Liver (tissue), 9 donors: ENCODE measurements around the gene ABCA13. TPM values are rescaled to one million over a fixed set of nuclear protein-coding genes. Genes with fewer than 3 reads are reported as not detected.

Experiments
- DNase-seq: peaks from one replicate; pipeline ENCODE4 v3.0.0-alpha.2; 2017; ENCODE audit warnings: low spot score
- H3K27ac ChIP-seq, 2 donors: one replicate each; pipeline ENCODE4 v1.7.0; 2013; ENCODE audit warnings: inconsistent platforms in 2 of 2, low read length in 2 of 2, control low read depth in 1 of 2, low read depth in 1 of 2, mild to moderate bottlenecking in 1 of 2
- H3K27me3 ChIP-seq, 4 donors: one replicate each; pipeline versions ENCODE4 v1.6.1 to v1.7.0; 2013; ENCODE audit warnings: low read length in 3 of 4, inconsistent platforms in 1 of 4, mild to moderate bottlenecking in 1 of 4, moderate library complexity in 1 of 4; ENCODE audit not compliant: control insufficient read depth in 4 of 4, insufficient read depth in 4 of 4
- H3K36me3 ChIP-seq, 4 donors: one replicate each; pipeline versions ENCODE4 v1.6.1 to v1.7.0; 2013; ENCODE audit warnings: low read length in 3 of 4, mild to moderate bottlenecking in 3 of 4, low read depth in 1 of 4, moderate library complexity in 1 of 4; ENCODE audit not compliant: control insufficient read depth in 4 of 4, insufficient read depth in 3 of 4
- H3K4me1 ChIP-seq, 4 donors: one replicate each; pipeline versions ENCODE4 v1.6.1 to v1.7.0; 2013; ENCODE audit warnings: low read length in 3 of 4, mild to moderate bottlenecking in 3 of 4, moderate library complexity in 1 of 4; ENCODE audit not compliant: control insufficient read depth in 4 of 4, insufficient read depth in 4 of 4
- H3K4me3 ChIP-seq, 3 donors: one replicate each; pipeline versions ENCODE4 v1.6.1 to v1.7.0; 2013; ENCODE audit warnings: low read length in 3 of 3, control low read depth in 1 of 3, low read depth in 1 of 3, mild to moderate bottlenecking in 1 of 3
- H3K9ac ChIP-seq, 2 donors: one replicate each; pipeline ENCODE4 v1.7.0; 2013; ENCODE audit warnings: low read length in 2 of 2, mild to moderate bottlenecking in 2 of 2, moderate library complexity in 2 of 2, control low read depth in 1 of 2, low read depth in 1 of 2
- H3K9me3 ChIP-seq, 4 donors: one replicate each; pipeline versions ENCODE4 v1.6.1 to v1.7.0; 2013; ENCODE audit warnings: low read length in 3 of 4; ENCODE audit not compliant: control insufficient read depth in 4 of 4
- ATF3 ChIP-seq: IDR thresholded peaks from 2 replicates; pipeline ENCODE4 v1.6.1; 2016; ENCODE audit warnings: antibody characterized with exemption
- CTCF ChIP-seq: fragments of 150-350 bp; IDR thresholded peaks from 2 replicates; pipeline ENCODE4 v1.5.1; 2017; ENCODE audit warnings: improper control_type of control experiment, low read depth, low read length; ENCODE audit not compliant: missing input control
- GABPA ChIP-seq, 2 donors: IDR thresholded peaks in 1 of 2; conservative IDR thresholded peaks in 1 of 2; 2 replicates each; pipeline ENCODE4 v1.6.1; 2016; ENCODE audit warnings: antibody characterized with exemption in 2 of 2, mild to moderate bottlenecking in 1 of 2, moderate library complexity in 1 of 2
- HNF4A ChIP-seq, 2 donors: conservative IDR thresholded peaks; 2 replicates each; pipeline ENCODE4 v1.6.1; 2016; ENCODE audit warnings: antibody characterized with exemption in 2 of 2, mild to moderate bottlenecking in 2 of 2
- HNF4G ChIP-seq: IDR thresholded peaks from 2 replicates; pipeline ENCODE4 v1.6.1; 2016; ENCODE audit warnings: antibody characterized with exemption
- JUND ChIP-seq, 2 donors: IDR thresholded peaks; 2 replicates each; pipeline ENCODE4 v1.6.1; 2016; ENCODE audit warnings: antibody characterized with exemption in 2 of 2
- MAX ChIP-seq: IDR thresholded peaks from 2 replicates; pipeline ENCODE4 v1.6.1; 2016; ENCODE audit warnings: antibody characterized with exemption
- NR2F2 ChIP-seq: IDR thresholded peaks from 2 replicates; pipeline ENCODE4 v1.6.1; 2016; ENCODE audit warnings: antibody characterized with exemption
- REST ChIP-seq: IDR thresholded peaks from 2 replicates; pipeline ENCODE4 v1.6.1; 2016; ENCODE audit warnings: antibody characterized with exemption, mild to moderate bottlenecking
- SP1 ChIP-seq: IDR thresholded peaks from 2 replicates; pipeline ENCODE4 v1.6.1; 2018; ENCODE audit warnings: antibody characterized with exemption, mild to moderate bottlenecking
- YY1 ChIP-seq: IDR thresholded peaks from 2 replicates; pipeline ENCODE4 v1.6.1; 2016; ENCODE audit warnings: antibody characterized with exemption, mild to moderate bottlenecking
- ZBTB33 ChIP-seq: IDR thresholded peaks from 2 replicates; pipeline ENCODE4 v1.6.1; 2016; ENCODE audit warnings: antibody characterized with exemption
- WGBS: extraction: QIAGEN DNeasy Blood & Tissue Kit; methylation state at CpG from one replicate; pipeline ENCODE4 v1.1.7; 2013; 5-methylcytosine and 5-hydroxymethylcytosine counted together
- polyA plus RNA-seq, 2 donors: library from polyadenylated mRNA; stranded (reverse) in 1 of 2; unstranded in 1 of 2; fragments of 200-250 nt in 1 of 2; fragments of >200 nt in 1 of 2; fragmentation: Nextera tagmentation in 1 of 2; extraction: Ambion mirVana in 1 of 2; gene quantifications; one replicate each; pipeline versions ENCODE4 v1.2.1 to v1.2.3, GENCODE V29; 2013 to 2015
- total RNA-seq, 2 donors: library from RNA; depleted of rRNA; stranded (reverse); fragments of >200 nt; gene quantifications; one replicate each; pipeline ENCODE4 v1.2.3, GENCODE V29; 2014
- donor health status: healthy.
- donor health status: healthy.
- donor health status: healthy.
- donor health status: healthy.
- donor health status: healthy.

The ABCA13 gene
- total and polyA plus RNA-seq, 4 donors = 0.22 to 1.0 (median 0.66) TPM

GRCh38 chr7:48175019-48175418, 3.8 kb downstream of the ABCA13 start:
- WGBS = 83% methylated on average over 1 of the region's 1 CpG
- no peak for DNase-seq
- Histone ChIP-seq H3K4me3 (no peak overlapping the region), H3K36me3 (no peaks in the 10 kb centered on the region), H3K4me1 (no peaks in the 10 kb centered on the region), H3K27ac (no peak overlapping the region), H3K9ac (no peak overlapping the region), H3K27me3 (no peaks in the 10 kb centered on the region), H3K9me3 (no peaks in the 10 kb centered on the region)
- no peak for TF ChIP-seq REST
- no peak for TF ChIP-seq ATF3
- no peak for TF ChIP-seq CTCF
- TF ChIP-seq ZBTB33 = no peak
- TF ChIP-seq YY1 = no peak

- DNase-seq = no peak
- Histone ChIP-seq H3K4me1 (no peaks in the 10 kb centered on the region), H3K4me3 (no peak overlapping the region), H3K36me3 (no peaks in the 10 kb centered on the region), H3K9me3 (no peaks in the 10 kb centered on the region), H3K27ac (no peak overlapping the region), H3K27me3 (no peaks in the 10 kb centered on the region), H3K9ac (no peak overlapping the region)
- WGBS = 87% methylated on average over 2 of the region's 2 CpGs
- TF ChIP-seq YY1 = no peak
- no peak for TF ChIP-seq MAX
- TF ChIP-seq ATF3 = no peak
- no peak for TF ChIP-seq REST
- TF ChIP-seq GABPA (IDR thresholded peaks at IDR 0.05 in 1 of 2, conservative IDR thresholded peaks at IDR 0.05 in 1 of 2) = no peak
- no peak for TF ChIP-seq NR2F2
- TF ChIP-seq SP1 = no peak
- no peak for TF ChIP-seq JUND (IDR thresholded peaks at IDR 0.05)
- no peak for TF ChIP-seq HNF4A (conservative IDR thresholded peaks at IDR 0.05)
- TF ChIP-seq HNF4G = no peak
These were observed 5.2 kb downstream of the ABCA13 start for GRCh38 chr7:48176356-48176893.
